ENCODE data around the gene KCNAB2.

KCNAB2 gene

GRCh38 chr1:6006882-6007281 lies 38.8 kb upstream of the KCNAB2 start:
- Histone ChIP-seq H3K4me2 (ENCODE audit: low read depth, low read length) (no peak overlapping the region), H3K27me3 (replicated peaks; ENCODE audit: insufficient read depth, low read length) (no peaks in the 10 kb centered on the region), H4K20me1 (ENCODE audit: insufficient read depth, low read length) (peaks cover 4% of the 10 kb centered on the region), H3F3A (ENCODE audit: insufficient read depth, low read length) (no peaks in the 10 kb centered on the region), H2AFZ (ENCODE audit: low read length) (no peak overlapping the region), H3K36me3 (replicated peaks; ENCODE audit: insufficient read depth, low read length) (no peaks in the 10 kb centered on the region), H3K4me1 (ENCODE audit: low read length) (peaks cover 12% of the 10 kb centered on the region), H3K4me3 (ENCODE audit: low read length) (no peak overlapping the region), H3K79me2 (ENCODE audit: low read length) (peaks cover 81% of the 10 kb centered on the region), H3K9me2 (replicated peaks; ENCODE audit: insufficient read depth, low read length) (no peaks in the 10 kb centered on the region), H3K27ac (ENCODE audit: low read length) (no peak overlapping the region), H3K9ac (ENCODE audit: low read length) (no peak overlapping the region), H3K9me3 (replicated peaks; ENCODE audit: insufficient read depth, low read length) (no peaks in the 10 kb centered on the region)
- DNase-seq: no peak
- TF ChIP-seq CTCF (IDR thresholded peaks at IDR 0.05; ENCODE audit: low read length) (no peak), EZH2phosphoT487 (IDR thresholded peaks at IDR 0.05; ENCODE audit: low read length) (no peak), EZH2 (optimal IDR thresholded peaks at IDR 0.05; ENCODE audit: low read depth, low read length) (no peak)

GRCh38 chr1:6007318-6008083 lies 38.2 kb upstream of the KCNAB2 start:
- Histone ChIP-seq H3K4me1 (ENCODE audit: low read length) (peaks cover 12% of the 10 kb centered on the region), H3K9me3 (replicated peaks; ENCODE audit: insufficient read depth, low read length) (no peaks in the 10 kb centered on the region), H3K9ac (ENCODE audit: low read length) (no peak overlapping the region), H3K27ac (ENCODE audit: low read length) (no peak overlapping the region), H3K36me3 (replicated peaks; ENCODE audit: insufficient read depth, low read length) (no peaks in the 10 kb centered on the region), H3K79me2 (ENCODE audit: low read length) (peaks cover 76% of the 10 kb centered on the region), H2AFZ (ENCODE audit: low read length) (no peak overlapping the region), H3K4me3 (ENCODE audit: low read length) (no peak overlapping the region), H3K9me2 (replicated peaks; ENCODE audit: insufficient read depth, low read length) (no peaks in the 10 kb centered on the region), H3K27me3 (replicated peaks; ENCODE audit: insufficient read depth, low read length) (no peaks in the 10 kb centered on the region), H3K4me2 (ENCODE audit: low read depth, low read length) (no peak overlapping the region), H3F3A (ENCODE audit: insufficient read depth, low read length) (no peaks in the 10 kb centered on the region), H4K20me1 (ENCODE audit: insufficient read depth, low read length) (peaks cover 4% of the 10 kb centered on the region; the same call in 1 of the 2 replicates)
- no peak for DNase-seq
- TF ChIP-seq EZH2phosphoT487 (IDR thresholded peaks at IDR 0.05; ENCODE audit: low read length) (no peak), EZH2 (optimal IDR thresholded peaks at IDR 0.05; ENCODE audit: low read depth, low read length) (no peak), CTCF (IDR thresholded peaks at IDR 0.05; ENCODE audit: low read length) (no peak)

DNA sequence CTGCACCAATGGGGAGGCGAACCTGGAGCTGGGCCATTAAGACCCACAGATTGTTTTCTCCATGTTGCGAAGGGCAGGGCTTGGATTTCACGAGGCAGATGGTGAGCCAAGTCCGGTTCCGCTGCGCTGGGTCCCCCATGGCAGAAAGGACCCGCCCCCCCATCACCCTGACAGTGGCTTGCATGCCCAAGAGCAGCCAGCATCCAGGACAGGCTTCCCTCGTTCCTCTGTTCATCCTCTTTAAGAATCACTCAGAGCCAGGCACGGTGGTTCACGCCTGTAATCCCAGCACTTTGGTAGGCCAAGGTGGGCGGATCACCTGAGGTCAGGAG lies 37.6 kb upstream of the KCNAB2 start:
- Histone ChIP-seq H3K4me1 (ENCODE audit: low read length) (peaks cover 12% of the 10 kb centered on the region), H2AFZ (ENCODE audit: low read length) (no peak overlapping the region), H3K79me2 (ENCODE audit: low read length) (peaks cover 70% of the 10 kb centered on the region), H3K36me3 (replicated peaks; ENCODE audit: insufficient read depth, low read length) (no peaks in the 10 kb centered on the region), H3K9me2 (replicated peaks; ENCODE audit: insufficient read depth, low read length) (no peaks in the 10 kb centered on the region), H3K4me3 (ENCODE audit: low read length) (no peak overlapping the region), H4K20me1 (ENCODE audit: insufficient read depth, low read length) (peaks cover 4% of the 10 kb centered on the region; the same call in 1 of the 2 replicates), H3K4me2 (ENCODE audit: low read depth, low read length) (no peak overlapping the region), H3K27ac (ENCODE audit: low read length) (no peak overlapping the region), H3K27me3 (replicated peaks; ENCODE audit: insufficient read depth, low read length) (no peaks in the 10 kb centered on the region), H3K9me3 (replicated peaks; ENCODE audit: insufficient read depth, low read length) (no peaks in the 10 kb centered on the region), H3F3A (ENCODE audit: insufficient read depth, low read length) (no peaks in the 10 kb centered on the region), H3K9ac (ENCODE audit: low read length) (no peak overlapping the region)
- no peak for DNase-seq
- TF ChIP-seq EZH2phosphoT487 (IDR thresholded peaks at IDR 0.05; ENCODE audit: low read length) (no peak), EZH2 (optimal IDR thresholded peaks at IDR 0.05; ENCODE audit: low read depth, low read length) (no peak)

DNA sequence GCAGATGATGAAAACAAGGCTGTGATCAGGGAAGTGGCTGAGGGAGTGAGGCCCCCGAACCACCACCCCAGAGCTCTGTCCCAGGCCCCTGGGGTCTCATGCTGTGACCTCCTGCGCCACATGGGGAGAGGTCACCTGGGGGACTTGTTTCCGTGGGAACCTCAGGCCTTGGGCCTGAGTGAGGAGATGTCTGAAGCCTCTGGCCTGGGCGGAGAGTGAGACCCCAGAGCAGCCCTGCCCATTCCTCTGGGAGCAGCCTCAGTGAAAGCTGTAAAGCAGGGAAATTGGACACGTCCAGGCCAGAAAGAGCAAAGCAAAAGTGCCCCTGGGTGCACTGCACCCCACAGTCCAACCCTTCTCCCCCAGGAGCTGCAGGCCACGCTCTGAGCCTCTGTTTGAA lies 37.0 kb upstream of the KCNAB2 start:
- Histone ChIP-seq H3K9me3 (replicated peaks; ENCODE audit: insufficient read depth, low read length) (no peaks in the 10 kb centered on the region), H3K27ac (ENCODE audit: low read length) (no peak overlapping the region), H3K4me2 (ENCODE audit: low read depth, low read length) (no peak overlapping the region), H4K20me1 (ENCODE audit: insufficient read depth, low read length) (peaks cover 4% of the 10 kb centered on the region; the same call in 1 of the 2 replicates), H3K4me3 (ENCODE audit: low read length) (no peak overlapping the region), H3K27me3 (replicated peaks; ENCODE audit: insufficient read depth, low read length) (no peaks in the 10 kb centered on the region), H3K4me1 (ENCODE audit: low read length) (peaks cover 12% of the 10 kb centered on the region), H3K36me3 (replicated peaks; ENCODE audit: insufficient read depth, low read length) (no peaks in the 10 kb centered on the region), H2AFZ (ENCODE audit: low read length) (no peak overlapping the region), H3K9me2 (replicated peaks; ENCODE audit: insufficient read depth, low read length) (no peaks in the 10 kb centered on the region), H3F3A (ENCODE audit: insufficient read depth, low read length) (no peaks in the 10 kb centered on the region), H3K79me2 (ENCODE audit: low read length) (peaks cover 64% of the 10 kb centered on the region), H3K9ac (ENCODE audit: low read length) (no peak overlapping the region)
- TF ChIP-seq CTCF (IDR thresholded peaks at IDR 0.05; ENCODE audit: low read length) (no peak), EZH2phosphoT487 (IDR thresholded peaks at IDR 0.05; ENCODE audit: low read length) (no peak), EZH2 (optimal IDR thresholded peaks at IDR 0.05; ENCODE audit: low read depth, low read length) (no peak)
- no peak for DNase-seq

All from MM.1S (cell line).